Stimulated activated CD4-positive, alpha-beta T cell treated with anti-CD3 and anti-CD28 coated beads, Interleukin-1b, Interleukin-23, amount 100 ng/mL, for 4 hours (primary cell): ENCODE measurements around the gene MUC5B.
"Not testable (repeated sequence)": the region's sequence is repeated elsewhere in the genome, so short reads cannot be mapped to it uniquely, and the experiment has no call there.

ENCODE experiments used
- DNase-seq, 2 donors: peaks; one replicate each; pipeline ENCODE4 v3.0.0-alpha.2; 2020; ENCODE audit warnings: low read depth in 2 of 2

Gene MUC5B

GRCh38 chr11:1233351-1234053, 10.6 kb downstream of the MUC5B start:
- DNase-seq, result no peak

- no peak for DNase-seq
Measured at GRCh38 chr11:1234054-1234720, 11.3 kb downstream of the MUC5B start.

DNA sequence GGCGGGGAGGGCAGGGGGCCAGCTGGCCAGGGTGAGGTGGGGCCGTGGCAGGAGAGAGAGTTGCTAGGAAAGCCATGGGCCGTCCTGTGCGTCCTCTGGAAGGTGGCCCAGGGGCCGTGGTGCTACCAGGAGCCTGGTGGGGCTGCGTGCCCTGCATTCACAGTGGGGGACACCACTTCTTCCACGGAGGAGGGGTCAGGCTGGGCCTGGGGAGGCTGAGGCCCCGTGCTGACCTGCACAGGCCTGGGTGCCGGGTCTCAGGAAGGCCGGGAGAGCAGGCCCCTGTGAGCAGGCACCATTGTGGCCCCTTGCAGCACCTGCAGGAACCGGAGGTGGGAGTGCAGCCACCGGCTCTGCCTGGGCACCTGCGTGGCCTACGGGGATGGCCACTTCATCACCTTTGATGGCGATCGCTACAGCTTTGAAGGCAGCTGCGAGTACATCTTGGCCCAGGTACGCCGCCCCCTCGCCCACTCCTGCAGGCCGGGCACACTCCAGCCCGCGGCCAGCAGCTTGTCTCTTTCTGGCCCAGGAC, 12.0 kb downstream of the MUC5B start:
- no peak for DNase-seq

- no peak for DNase-seq
Measured at GRCh38 chr11:1235306-1235900, 12.5 kb downstream of the MUC5B start.

- no peak for DNase-seq
Measured at GRCh38 chr11:1235901-1236315, 13.0 kb downstream of the MUC5B start.

- no peak for DNase-seq
Measured at GRCh38 chr11:1236316-1237127, 13.7 kb downstream of the MUC5B start.

DNA sequence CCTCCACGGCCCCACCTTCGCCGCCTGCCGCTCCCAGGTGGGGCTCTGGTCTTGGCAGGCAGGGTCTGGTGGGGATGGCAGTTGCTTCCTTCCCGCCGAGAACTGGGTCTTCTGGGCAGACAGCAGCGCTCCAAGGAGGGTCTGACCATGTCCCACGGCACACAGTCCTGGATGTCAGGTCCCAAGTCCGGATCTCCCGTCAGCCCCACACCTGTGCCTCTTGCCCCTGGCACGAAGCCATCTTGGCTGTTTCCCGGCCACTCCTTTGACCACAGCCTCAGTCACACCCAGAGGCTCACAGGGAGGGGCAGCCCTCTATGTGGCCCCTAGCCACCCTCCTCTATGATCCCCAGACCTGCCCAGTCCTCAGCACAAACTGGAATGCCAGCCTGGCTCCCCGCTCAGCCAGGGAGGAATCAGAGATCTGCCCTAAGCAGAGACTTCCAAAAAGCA, 14.3 kb downstream of the MUC5B start:
- DNase-seq, result no peak

GRCh38 chr11:1237851-1238250, 15.0 kb downstream of the MUC5B start:
- DNase-seq, result no peak

DNA sequence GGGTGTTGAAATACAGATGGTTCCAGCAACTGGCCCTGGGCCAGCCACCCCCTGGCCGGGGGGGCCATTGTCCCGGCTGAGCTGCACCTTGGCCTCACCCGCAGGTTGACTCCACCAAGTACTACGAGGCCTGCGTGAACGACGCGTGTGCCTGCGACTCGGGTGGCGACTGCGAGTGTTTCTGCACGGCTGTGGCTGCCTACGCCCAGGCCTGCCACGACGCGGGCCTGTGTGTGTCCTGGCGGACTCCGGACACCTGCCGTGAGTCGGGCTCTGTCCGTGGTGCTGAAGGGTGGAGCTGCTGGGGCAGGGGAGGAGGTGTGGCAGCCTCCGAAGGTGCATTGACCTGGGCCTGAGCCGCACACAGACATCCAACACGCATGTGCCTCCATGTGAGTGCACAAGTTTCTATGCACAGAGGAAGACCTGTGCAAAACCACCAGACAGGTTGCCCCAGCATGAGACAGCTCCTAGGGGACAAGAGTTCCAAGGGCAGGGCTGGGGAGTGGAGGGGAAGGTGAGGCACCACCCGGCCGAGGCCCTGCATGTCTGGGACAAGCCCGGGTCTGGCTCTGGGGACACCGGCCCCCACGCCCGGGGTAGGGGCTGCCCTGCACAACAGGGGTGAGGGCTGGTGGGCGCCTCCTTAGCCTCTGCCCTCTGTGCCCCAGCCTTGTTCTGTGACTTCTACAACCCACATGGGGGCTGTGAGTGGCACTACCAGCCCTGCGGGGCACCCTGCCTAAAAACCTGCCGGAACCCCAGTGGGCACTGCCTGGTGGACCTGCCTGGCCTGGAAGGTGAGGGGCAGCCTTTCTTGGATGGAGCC, 16.1 kb downstream of the MUC5B start:
- no peak for DNase-seq

- no peak for DNase-seq
Measured at GRCh38 chr11:1239596-1240205, 16.8 kb downstream of the MUC5B start.

- DNase-seq, result no peak
Measured at GRCh38 chr11:1240771-1241170, 17.9 kb downstream of the MUC5B start.

GRCh38 chr11:1241706-1242105, 18.8 kb downstream of the MUC5B start:
- no peak for DNase-seq

- no peak for DNase-seq
Measured at GRCh38 chr11:1242289-1242688, 19.4 kb downstream of the MUC5B start.

- not testable (repeated sequence) for DNase-seq
Measured at GRCh38 chr11:1242751-1243150, 19.9 kb downstream of the MUC5B start.

DNA sequence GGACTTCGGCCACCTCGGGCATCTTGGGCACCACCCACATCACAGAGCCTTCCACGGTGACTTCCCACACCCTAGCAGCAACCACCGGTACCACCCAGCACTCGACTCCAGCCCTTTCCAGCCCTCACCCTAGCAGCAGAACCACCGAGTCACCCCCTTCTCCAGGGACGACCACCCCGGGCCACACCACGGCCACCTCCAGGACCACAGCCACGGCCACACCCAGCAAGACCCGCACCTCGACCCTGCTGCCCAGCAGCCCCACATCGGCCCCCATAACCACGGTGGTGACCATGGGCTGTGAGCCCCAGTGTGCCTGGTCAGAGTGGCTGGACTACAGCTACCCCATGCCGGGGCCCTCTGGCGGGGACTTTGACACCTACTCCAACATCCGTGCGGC, 20.7 kb downstream of the MUC5B start:
- not testable (repeated sequence) for DNase-seq

GRCh38 chr11:1244557-1244956, 21.7 kb downstream of the MUC5B start:
- not testable (repeated sequence) for DNase-seq

DNA sequence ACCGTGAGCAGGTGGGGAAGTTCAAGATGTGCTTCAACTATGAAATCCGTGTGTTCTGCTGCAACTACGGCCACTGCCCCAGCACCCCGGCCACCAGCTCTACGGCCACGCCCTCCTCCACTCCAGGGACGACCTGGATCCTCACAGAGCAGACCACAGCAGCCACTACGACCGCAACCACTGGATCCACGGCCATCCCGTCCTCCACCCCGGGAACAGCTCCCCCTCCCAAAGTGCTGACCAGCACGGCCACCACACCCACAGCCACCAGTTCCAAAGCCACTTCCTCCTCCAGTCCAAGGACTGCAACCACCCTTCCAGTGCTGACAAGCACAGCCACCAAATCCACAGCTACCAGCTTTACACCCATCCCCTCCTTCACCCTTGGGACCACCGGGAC, 22.9 kb downstream of the MUC5B start:
- DNase-seq, result not testable (repeated sequence)

DNA sequence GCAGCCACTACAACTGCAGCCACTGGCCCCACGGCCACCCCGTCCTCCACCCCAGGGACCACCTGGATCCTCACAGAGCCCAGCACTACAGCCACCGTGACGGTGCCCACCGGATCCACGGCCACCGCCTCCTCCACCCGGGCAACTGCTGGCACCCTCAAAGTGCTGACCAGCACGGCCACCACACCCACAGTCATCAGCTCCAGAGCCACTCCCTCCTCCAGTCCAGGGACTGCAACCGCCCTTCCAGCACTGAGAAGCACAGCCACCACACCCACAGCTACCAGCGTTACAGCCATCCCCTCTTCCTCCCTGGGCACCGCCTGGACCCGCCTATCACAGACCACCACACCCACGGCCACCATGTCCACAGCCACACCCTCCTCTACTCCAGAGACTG, 23.4 kb downstream of the MUC5B start:
- not testable (repeated sequence) for DNase-seq

GRCh38 chr11:1247026-1247425, 24.2 kb downstream of the MUC5B start:
- not testable (repeated sequence) for DNase-seq

GRCh38 chr11:1248951-1249350, 26.1 kb downstream of the MUC5B start:
- DNase-seq, result not testable (repeated sequence)
